ENCODE measurements around the gene HSPB6.

Gene HSPB6

DNA sequence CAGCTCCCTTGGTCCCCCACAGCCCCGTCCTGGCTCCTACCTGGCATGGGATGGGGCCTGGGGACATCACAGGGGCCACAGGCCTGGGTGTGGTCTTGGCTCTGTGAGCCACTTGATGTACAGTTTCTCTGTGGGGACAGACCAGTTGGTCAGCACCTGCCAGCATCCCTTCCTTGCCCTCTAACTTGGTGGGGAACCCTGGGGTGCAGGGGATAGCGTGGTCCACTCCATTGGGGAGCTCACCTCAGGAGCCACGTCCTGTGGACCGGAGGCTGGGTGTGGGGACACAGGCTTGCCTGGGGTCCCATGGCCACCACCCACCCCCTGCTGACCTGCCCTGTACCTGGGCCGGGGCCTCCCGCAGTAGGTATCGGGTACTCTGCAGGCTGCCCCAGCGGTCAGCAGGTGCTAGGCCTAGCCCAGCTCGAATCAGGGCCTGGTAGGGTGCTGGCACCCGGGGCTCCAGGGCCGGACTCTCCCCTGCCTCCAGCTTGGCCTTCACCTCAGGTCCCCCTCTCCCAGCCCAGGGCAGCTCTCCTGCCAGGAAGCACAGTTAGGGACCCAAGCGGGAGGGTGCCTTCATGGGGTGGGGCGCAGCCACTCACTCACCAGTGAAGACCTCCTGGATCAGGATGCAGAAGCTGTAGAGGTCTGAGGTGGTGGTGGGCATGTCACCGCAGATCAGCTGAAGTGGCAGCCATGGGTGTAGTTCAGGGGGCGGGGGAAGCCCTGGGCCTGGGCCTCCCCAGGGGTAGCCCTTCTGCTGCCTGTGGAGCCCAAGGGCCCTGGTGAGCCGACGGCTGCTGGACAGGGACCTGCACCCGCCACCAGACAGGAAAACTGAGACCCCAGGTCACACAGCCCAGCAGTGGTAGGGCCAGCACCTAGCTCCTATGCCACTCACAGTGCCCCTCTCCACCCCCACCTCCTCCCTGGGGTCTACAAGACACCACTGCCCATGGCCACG lies 33.4 kb upstream of the HSPB6 start:
- no peaks in the 10 kb centered on the region for H3K4me1 Mint-ChIP-seq (ENCODE audit: low read depth)
- H3K27ac Mint-ChIP-seq = no peak overlapping the region
- peaks cover 5% of the 10 kb centered on the region for H3K27me3 Mint-ChIP-seq
- peaks cover 2% of the 10 kb centered on the region for H3K36me3 Mint-ChIP-seq (ENCODE audit: low read depth)
- no peak for DNase-seq
- H3K4me3 Mint-ChIP-seq = no peak overlapping the region
- no peaks in the 10 kb centered on the region for H3K9me3 Mint-ChIP-seq

- Mint-ChIP-seq H3K27ac (no peak overlapping the region), H3K9me3 (no peaks in the 10 kb centered on the region), H3K4me3 (no peak overlapping the region), H3K27me3 (peaks cover 4% of the 10 kb centered on the region), H3K4me1 (ENCODE audit: low read depth) (no peaks in the 10 kb centered on the region), H3K36me3 (ENCODE audit: low read depth) (peaks cover 2% of the 10 kb centered on the region)
- no peak for DNase-seq
Observed at GRCh38 chr19:35789195-35789977, 32.6 kb upstream of the HSPB6 start.

- Mint-ChIP-seq H3K4me3 (no peak overlapping the region), H3K9me3 (no peaks in the 10 kb centered on the region), H3K36me3 (ENCODE audit: low read depth) (peaks cover 2% of the 10 kb centered on the region), H3K4me1 (ENCODE audit: low read depth) (no peaks in the 10 kb centered on the region), H3K27me3 (no peaks in the 10 kb centered on the region), H3K27ac (no peak overlapping the region)
- no peak for DNase-seq
Observed at GRCh38 chr19:35788205-35788960, 31.6 kb upstream of the HSPB6 start.

- H3K9me3 Mint-ChIP-seq = no peaks in the 10 kb centered on the region
- H3K27me3 Mint-ChIP-seq = no peaks in the 10 kb centered on the region
- H3K36me3 Mint-ChIP-seq (ENCODE audit: low read depth) = peaks cover 3% of the 10 kb centered on the region
- H3K27ac Mint-ChIP-seq = no peak overlapping the region
- no peak for DNase-seq
- H3K4me3 Mint-ChIP-seq = no peak overlapping the region
- H3K4me1 Mint-ChIP-seq (ENCODE audit: low read depth) = no peaks in the 10 kb centered on the region
Observed at GRCh38 chr19:35787227-35787799, 30.5 kb upstream of the HSPB6 start.

- Mint-ChIP-seq H3K36me3 (ENCODE audit: low read depth) (peaks cover 4% of the 10 kb centered on the region), H3K27me3 (no peaks in the 10 kb centered on the region), H3K9me3 (no peaks in the 10 kb centered on the region), H3K27ac (no peak overlapping the region), H3K4me1 (ENCODE audit: low read depth) (no peaks in the 10 kb centered on the region), H3K4me3 (no peak overlapping the region)
- DNase-seq = no peak
Observed at GRCh38 chr19:35786299-35787160, 29.7 kb upstream of the HSPB6 start.

DNA sequence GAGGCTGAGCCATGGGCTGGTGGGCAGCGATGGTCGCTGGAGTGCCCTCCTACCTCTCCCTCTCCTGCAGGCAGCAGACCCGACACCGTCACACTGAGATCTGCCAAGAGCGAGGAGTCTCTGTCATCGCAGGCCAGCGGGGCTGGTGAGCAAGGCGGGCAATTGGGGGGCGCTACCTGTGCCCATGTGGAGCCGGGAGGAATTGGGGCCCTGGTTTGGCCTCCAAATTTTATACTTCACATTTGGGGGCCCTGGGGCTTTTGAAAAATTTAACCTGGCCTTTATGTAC lies 28.5 kb upstream of the HSPB6 start:
- no peak overlapping the region for H3K4me3 Mint-ChIP-seq
- H3K36me3 Mint-ChIP-seq (ENCODE audit: low read depth) = peaks cover 8% of the 10 kb centered on the region
- no peak for DNase-seq
- no peaks in the 10 kb centered on the region for H3K27me3 Mint-ChIP-seq
- H3K9me3 Mint-ChIP-seq = no peaks in the 10 kb centered on the region
- H3K4me1 Mint-ChIP-seq (ENCODE audit: low read depth) = no peaks in the 10 kb centered on the region
- H3K27ac Mint-ChIP-seq = no peak overlapping the region

DNA sequence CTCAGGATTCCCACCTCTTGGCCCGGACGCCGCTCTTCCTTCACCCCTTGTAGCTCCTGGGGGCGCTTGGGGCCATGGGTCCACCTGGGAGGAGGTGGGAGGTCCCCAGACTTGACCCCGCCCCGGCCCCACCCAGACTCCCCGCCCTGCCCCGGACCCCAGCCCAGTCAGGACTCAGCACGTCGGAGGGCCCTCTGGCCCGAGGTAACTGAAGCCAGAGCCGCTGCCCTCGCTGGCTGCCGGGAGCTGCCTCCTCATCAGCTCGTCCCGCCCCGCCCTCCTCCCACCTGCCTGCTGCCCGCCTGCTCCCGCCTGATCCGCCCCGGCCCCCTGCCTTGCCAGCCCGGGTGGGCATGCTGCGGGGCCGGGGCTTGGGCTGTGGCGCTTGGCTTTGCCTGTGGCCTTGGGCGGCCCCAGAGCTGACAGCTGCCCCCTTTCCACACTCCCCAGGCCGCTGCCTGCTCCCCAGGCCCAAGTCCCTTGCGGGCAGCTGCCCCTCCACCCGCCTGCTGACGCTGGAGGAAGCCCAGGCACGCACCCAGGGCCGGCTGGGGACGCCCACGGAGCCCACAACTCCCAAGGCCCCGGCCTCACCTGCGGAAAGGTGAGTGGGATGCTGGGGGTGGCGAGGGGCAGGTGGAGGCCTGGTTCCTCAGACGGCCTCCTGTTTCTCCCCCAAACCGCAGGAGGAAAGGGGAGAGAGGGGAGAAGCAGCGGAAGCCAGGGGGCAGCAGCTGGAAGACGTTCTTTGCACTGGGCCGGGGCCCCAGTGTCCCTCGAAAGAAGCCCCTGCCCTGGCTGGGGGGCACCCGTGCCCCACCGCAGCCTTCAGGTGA lies 27.9 kb upstream of the HSPB6 start:
- peaks cover 10% of the 10 kb centered on the region for H3K36me3 Mint-ChIP-seq (ENCODE audit: low read depth)
- DNase-seq = no peak
- H3K4me1 Mint-ChIP-seq (ENCODE audit: low read depth) = no peaks in the 10 kb centered on the region
- no peaks in the 10 kb centered on the region for H3K9me3 Mint-ChIP-seq
- H3K27ac Mint-ChIP-seq = no peak overlapping the region
- no peak overlapping the region for H3K4me3 Mint-ChIP-seq
- H3K27me3 Mint-ChIP-seq = no peaks in the 10 kb centered on the region

DNA sequence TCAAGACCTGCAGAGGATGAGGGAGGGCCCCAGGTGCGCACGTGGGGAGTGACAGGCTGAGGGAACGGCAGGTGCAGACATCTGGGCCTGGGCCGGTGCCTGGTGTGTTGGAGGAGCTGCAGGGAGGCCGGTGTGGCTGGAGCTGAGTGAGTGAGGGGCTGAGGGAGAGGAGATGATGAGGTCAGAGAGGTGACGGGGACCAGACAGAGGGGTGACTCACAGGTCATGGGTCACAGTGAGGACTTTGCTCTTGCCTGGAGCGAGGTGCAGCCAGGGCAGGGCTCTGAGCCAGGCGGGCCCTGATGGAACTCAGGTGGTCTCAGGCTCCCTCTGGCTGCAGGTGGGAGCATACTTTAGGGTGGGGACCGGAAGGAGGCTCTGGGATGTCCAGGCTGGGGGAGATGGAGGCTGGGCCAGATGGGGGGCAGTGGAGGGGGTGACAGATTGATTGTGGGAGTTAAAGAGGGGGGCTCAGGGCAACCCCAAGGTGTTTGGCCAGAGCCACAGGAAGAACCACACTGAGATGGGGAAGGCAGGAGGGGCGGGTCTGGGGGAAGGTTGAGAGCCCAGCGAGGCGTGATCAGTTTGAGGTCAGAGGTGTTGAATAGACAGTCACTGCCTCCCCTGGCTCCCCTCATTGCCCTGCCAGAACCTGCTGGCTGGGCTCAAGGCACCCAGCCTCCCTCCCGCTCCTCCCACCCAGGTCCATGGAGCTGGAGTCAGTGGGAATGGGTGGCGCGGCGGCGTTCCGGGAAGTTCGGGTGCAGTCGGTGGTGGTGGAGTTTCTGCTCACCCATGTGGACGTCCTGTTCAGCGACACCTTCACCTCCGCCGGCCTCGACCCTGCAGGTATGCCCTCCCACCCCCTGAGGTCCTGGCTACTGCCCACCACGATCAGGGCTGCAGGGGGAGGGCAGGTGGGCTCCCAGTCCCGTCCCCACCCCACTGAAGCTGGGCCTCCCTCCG lies 26.9 kb upstream of the HSPB6 start:
- H3K9me3 Mint-ChIP-seq = no peaks in the 10 kb centered on the region
- H3K4me1 Mint-ChIP-seq (ENCODE audit: low read depth) = no peaks in the 10 kb centered on the region
- H3K36me3 Mint-ChIP-seq (ENCODE audit: low read depth) = peaks cover 11% of the 10 kb centered on the region
- DNase-seq = no peak
- H3K27me3 Mint-ChIP-seq = no peaks in the 10 kb centered on the region
- no peak overlapping the region for H3K27ac Mint-ChIP-seq
- no peak overlapping the region for H3K4me3 Mint-ChIP-seq

DNA sequence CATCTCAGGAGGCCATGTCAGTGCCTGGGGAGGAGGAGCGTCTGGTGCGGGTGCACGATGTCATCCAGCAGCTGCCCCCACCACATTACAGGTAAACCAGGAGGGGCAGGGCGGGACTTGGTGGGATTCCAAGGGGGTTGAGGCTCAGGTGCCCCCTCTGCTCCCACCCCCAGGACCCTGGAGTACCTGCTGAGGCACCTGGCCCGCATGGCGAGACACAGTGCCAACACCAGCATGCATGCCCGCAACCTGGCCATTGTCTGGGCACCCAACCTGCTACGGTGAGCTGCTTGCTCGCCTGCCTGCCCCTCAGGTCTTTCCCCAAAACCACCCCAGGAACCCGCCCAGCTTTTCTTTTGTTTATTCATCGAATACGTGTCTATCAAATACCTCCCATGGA lies 25.8 kb upstream of the HSPB6 start:
- H3K27ac Mint-ChIP-seq = no peak overlapping the region
- no peaks in the 10 kb centered on the region for H3K27me3 Mint-ChIP-seq
- DNase-seq = no peak
- H3K9me3 Mint-ChIP-seq = no peaks in the 10 kb centered on the region
- H3K36me3 Mint-ChIP-seq (ENCODE audit: low read depth) = peaks cover 11% of the 10 kb centered on the region
- no peak overlapping the region for H3K4me3 Mint-ChIP-seq
- no peaks in the 10 kb centered on the region for H3K4me1 Mint-ChIP-seq (ENCODE audit: low read depth)

- H3K9me3 Mint-ChIP-seq = no peaks in the 10 kb centered on the region
- DNase-seq = no peak
- no peaks in the 10 kb centered on the region for H3K27me3 Mint-ChIP-seq
- no peak overlapping the region for H3K27ac Mint-ChIP-seq
- H3K36me3 Mint-ChIP-seq (ENCODE audit: low read depth) = peaks cover 11% of the 10 kb centered on the region
- H3K4me1 Mint-ChIP-seq (ENCODE audit: low read depth) = no peaks in the 10 kb centered on the region
- no peak overlapping the region for H3K4me3 Mint-ChIP-seq
Observed at GRCh38 chr19:35781650-35782049, 24.8 kb upstream of the HSPB6 start.

DNA sequence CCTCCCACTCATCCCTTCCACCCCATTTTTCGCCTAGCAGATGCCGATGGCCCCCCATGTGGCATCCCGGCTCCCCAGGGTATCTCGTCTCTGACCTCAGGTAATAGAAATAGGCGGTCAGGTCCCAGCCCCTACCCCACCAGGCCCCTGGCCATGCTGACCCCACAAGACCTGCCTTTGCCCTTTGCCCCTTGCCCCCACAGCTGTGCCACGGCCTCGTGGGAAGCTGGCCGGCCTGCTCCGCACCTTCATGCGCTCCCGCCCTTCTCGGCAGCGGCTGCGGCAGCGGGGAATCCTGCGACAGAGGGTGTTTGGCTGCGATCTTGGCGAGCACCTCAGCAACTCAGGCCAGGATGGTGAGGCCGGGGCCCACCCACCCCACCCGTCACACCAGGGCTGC lies 23.9 kb upstream of the HSPB6 start:
- DNase-seq = no peak
- H3K27me3 Mint-ChIP-seq = no peaks in the 10 kb centered on the region
- peaks cover 3% of the 10 kb centered on the region for H3K4me1 Mint-ChIP-seq (ENCODE audit: low read depth)
- no peak overlapping the region for H3K4me3 Mint-ChIP-seq
- no peaks in the 10 kb centered on the region for H3K9me3 Mint-ChIP-seq
- peaks cover 10% of the 10 kb centered on the region for H3K36me3 Mint-ChIP-seq (ENCODE audit: low read depth)
- H3K27ac Mint-ChIP-seq = no peak overlapping the region

DNA sequence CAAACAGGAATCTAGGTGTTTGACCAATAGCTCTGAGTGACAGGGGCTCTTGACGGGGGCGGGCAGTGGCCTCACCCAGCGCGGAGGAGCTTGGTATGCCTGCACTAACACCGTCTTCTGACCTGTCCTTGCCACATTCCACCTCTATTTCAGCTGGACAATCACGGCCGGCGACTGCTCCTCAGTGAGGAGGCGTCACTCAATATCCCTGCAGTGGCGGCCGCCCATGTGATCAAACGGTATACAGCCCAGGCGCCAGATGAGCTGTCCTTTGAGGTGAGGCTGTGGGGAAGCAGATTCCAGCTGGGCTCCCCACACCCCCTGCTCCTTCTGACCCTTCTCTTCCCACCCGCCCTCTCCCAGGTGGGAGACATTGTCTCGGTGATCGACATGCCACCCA lies 23.2 kb upstream of the HSPB6 start:
- Mint-ChIP-seq H3K9me3 (no peaks in the 10 kb centered on the region), H3K4me1 (ENCODE audit: low read depth) (peaks cover 4% of the 10 kb centered on the region)

More for the DNA sequence above, 23.2 kb upstream of the HSPB6 start:
- no peak for DNase-seq
- Mint-ChIP-seq H3K27ac (no peak overlapping the region), H3K36me3 (ENCODE audit: low read depth) (peaks cover 10% of the 10 kb centered on the region), H3K27me3 (no peaks in the 10 kb centered on the region), H3K4me3 (no peak overlapping the region)
